Caki2 (cell line): ENCODE measurements around the gene CMAS. TPM values are rescaled to one million over a fixed set of nuclear protein-coding genes. Genes with fewer than 3 reads are reported as not detected.
"Not testable (repeated sequence)": the region's sequence is repeated elsewhere in the genome, so short reads cannot be mapped to it uniquely, and the experiment has no call there.

ENCODE experiments used
- DNase-seq: peaks from one replicate; pipeline ENCODE4 v3.0.0-alpha.2; 2015; ENCODE audit warnings: low read depth
- in situ Hi-C: cut with HindIII; loops from 2 replicates; pipeline ENCODE4 v1.10.0; 2016; ENCODE audit warnings: low sequenced_read_pairs, low pct_unique_long_range_greater_than_20kb, mixed read lengths
- total RNA-seq: library from RNA; depleted of rRNA; stranded (reverse); fragments of >200 nt; shearing (Covaris generic); gene quantifications from 2 replicates; pipeline ENCODE4 v1.2.3, GENCODE V29; 2014; ENCODE audit warnings: low replicate concordance; rRNA removed

CMAS gene
- total RNA-seq, 1 experiment from 2014 or later = 26.0 TPM

DNA sequence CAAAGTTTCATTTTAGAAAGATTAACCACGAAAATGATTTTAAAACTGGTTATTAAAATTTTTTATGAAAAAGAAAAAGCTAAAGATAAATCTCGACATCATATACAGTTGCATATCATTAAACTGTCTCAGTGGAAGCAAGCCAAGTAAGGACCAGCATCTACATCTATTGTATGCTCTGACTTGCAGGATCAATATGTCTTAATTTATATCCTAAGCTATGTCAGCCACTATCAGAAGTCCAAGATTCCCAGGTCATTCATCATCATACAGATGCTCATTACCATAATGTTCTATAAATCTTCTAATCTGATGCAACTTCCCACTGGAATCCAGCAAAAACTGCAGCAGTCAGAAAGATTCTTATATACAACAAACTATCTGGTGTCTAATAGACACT is 43.5 kb downstream of the CMAS start:
- in situ Hi-C loops = no loop called here
- no peak for DNase-seq

DNA sequence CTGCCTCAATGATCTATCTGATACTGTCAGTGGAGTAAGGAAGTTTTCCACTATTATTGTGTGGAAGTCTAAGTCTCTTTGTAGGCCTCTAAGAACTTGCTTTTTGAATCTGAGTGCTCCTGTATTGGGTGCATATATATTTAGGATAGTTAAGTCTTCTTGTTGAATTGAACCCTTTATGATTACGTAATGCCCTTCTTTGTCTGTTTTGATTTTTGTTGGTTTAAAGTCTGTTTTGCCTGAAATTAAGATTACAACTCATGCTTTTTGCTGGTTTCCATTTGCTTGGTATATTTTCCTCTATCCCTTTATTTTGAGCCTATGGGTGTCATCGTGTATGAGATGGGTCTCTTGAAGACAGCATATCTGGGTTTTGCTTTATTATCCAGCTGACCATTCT is 53.0 kb downstream of the CMAS start:
- in situ Hi-C loops, DNase-seq: not testable (repeated sequence)

DNA sequence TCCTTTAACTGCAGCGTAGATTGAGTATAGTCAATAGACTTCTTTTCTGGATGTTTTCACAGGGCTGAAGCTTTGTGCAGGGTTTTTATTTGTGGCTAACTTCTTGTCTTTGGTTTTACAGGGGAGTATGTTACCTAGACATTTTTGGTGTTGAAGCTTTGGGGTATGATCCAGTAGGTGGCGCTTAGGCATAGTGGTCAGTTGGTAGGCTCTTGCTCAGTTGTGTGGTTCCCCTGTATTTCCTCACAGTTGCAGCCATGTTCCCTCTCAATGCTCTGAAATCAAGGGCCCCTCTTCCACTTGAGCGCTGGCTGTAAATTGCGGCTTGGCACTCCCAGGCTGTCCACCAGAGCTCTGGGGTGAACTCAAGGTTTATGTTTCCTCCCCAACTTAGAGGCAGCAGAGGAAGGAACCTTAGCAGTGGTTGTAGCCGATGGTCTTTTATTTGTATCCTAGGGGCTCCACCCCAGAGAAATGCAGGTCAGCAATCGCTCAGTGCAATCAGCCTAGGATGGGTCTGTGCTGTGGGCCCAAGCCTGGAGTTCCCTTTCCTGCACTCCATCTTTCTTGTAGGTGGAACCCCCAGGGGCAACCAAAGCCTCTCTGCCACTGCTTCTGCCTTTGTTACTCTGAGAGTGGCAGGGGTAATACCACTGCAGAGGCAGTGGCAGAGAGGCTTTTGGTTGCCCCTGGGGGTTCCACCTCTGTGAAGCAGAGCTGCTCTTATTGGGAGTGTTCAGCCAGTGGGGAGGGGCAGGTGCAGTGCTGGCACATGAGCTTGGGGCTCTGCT is 55.1 kb downstream of the CMAS start:
- in situ Hi-C loops = no loop called here

DNA sequence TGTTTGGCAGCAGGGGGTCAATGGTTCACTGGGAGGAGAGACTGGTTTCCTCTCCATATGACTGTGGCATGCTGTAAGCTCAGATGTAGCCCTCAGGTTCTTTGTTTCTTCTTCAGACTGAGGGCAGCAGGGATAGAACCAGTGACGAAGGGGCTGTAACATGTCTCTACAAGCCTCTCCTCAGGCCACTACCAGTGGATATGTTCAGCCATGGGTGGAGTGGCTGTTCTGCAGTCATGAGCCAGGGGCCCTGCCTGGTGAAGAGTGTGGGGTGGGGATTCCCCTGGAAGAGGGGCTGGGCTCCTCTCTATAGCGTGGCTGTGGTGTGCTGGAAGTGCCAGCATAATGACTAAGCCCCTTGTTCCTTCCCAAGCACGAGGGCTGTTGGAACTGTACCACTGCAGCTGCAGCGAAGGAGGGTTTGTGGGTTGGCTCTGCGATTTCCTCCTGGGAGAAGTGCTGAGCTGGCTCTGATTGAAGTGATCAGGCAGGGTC is 55.8 kb downstream of the CMAS start:
- DNase-seq = peak; percentile 20
- in situ Hi-C loops = no loop called here

More for the DNA sequence above, 55.1 kb downstream of the CMAS start:
- DNase-seq = peak; percentile 9

DNA sequence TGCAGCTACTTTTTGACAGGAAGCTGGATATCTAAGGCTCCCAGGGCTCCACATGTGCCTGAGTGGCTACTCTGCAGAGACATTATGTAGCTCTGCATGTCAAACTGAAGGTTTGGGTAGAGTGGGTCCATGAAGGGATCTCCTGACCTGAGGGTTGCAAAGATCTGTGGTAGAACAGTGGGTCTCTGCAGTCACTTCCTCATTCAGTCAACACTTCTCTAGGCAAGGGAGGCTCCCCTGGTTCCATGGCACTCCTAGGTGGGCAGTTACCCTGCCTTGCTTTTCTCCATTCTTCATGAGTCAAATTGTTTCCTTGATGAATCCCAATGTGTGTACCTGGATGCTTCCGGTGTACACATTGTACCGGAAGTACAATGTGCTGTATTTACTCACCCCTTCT is 57.4 kb downstream of the CMAS start:
- in situ Hi-C loops = no loop called here
- no peak for DNase-seq

DNA sequence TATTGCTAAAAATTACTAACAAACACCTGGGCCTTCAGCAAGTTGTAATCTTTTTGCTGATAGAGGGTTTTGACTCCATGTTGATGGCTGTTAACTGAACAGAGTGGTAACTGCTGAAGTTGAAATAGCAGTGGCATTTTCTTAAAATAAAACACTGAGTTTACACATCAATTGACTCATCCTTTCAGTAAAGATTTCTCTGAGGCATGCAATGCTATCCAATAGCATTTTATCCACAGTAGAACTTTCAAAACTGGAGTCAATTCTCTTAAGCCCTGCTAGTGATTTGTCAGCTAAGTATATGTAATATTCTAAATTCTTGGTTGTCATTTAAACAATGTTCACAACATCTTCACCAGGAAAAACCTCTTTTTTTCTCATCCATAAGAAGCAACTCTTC is 59.5 kb downstream of the CMAS start:
- DNase-seq = no peak
- in situ Hi-C loops = no loop called here

DNA sequence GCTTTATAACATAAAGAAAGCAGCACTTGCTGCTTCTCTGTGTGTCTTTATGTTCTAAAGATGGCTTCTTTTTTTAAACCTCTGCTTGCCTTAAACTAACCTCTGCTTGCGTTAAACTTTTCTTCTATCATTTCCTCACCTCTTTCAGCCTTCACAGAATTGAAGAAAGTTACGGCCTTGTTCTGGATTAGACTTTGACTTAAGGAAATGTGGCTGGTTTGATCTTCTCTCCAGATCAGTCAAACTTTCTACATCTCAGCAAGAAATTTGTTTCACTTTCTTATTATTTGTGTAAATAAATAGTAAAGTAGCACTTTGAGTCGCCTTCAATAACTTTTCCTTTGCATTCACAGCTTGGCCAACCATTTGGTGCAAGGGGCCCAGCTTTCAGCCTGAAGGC is 64.2 kb downstream of the CMAS start:
- in situ Hi-C loops = no loop called here

More for the DNA sequence above, 64.2 kb downstream of the CMAS start:
- DNase-seq = no peak

Other genes with a start within 250 kb of the CMAS start
- 0.51 TPM in 1 of 2 replicates, not detected in the other for gene ABCC9, start 104.8 kb upstream of the CMAS start, total RNA-seq